EH (cell line): Measurements from ENCODE around the gene CASQ1.

Experiments
- DNase-seq: peaks from one replicate; pipeline ENCODE4 v3.0.0-alpha.2; 2015; ENCODE audit warnings: low read depth

CASQ1 gene

DNA sequence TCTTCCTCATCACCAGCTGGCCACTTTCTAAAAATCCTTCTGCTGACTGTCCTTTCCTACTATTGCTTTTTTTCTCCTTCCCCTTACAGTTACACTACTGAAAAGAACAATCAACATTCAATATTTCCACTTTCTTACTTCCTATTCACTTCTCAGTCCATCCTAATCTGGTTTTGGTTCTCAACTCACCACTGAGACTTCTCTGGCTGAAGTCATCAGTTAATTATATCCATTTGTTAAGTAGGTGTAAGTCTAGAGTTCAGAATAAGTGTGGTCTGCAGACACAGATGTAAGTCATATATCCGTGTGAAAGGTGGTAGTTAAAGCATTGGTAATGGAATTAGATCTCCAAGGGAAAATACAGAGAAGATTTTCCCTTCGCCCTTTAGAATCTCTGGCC, 36.2 kb downstream of the CASQ1 start:
- no peak for DNase-seq

DNA sequence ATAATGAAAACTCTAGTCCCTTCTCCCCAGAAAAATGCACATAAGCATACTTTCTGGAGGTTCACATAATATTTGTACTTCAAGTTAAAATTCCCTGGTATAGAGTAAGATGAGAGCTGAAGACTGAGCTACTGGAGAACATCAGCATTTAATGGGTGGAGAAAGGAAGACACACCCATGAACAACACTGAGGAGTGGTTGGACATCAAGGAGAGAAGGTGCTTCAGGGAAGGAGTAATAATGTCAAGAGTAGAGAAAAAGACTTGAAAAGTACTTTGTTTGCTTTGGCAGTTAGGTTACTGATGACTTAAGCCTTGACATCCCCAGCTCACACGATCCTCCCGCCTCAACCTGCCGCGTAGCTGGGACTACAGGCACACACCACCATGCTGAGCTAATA, 36.7 kb downstream of the CASQ1 start:
- DNase-seq, result no peak

DNA sequence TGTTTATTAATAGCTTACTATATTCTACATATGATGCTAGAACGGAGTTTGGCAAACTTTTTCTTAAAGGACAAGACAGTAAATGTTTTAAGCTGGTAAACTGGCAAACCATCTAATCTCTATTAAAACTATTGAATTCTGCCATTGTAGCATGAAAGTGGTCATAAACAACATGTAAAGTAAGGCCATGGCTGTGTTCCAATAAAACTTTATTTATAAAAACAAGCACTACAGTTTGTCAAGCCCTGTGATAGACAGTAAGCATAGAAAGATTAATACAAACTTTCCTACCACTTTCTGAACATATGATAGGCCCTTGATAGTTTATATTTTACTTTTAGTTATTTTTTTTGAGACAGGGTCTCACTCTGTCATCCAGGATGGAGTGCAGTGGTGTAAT, 37.2 kb downstream of the CASQ1 start:
- no peak for DNase-seq

DNA sequence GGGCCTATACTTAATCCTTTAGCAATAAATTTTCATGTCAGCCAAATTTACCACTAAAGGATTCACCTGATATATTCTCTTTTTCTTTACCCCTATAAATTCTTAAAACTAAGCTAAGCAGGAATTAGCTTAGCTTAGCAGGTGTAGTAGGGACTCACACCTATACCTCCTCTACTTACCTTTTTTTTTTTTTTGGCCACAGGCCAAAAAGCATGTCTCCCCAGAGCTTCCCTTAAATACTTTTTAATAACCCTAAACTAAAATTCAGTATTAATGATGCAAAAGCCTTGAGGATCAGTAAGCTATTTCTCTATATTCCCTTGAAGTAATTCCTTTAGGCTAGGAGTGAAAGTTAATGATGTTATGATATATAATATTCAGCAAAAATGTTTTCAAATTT, 38.1 kb downstream of the CASQ1 start:
- no peak for DNase-seq

DNA sequence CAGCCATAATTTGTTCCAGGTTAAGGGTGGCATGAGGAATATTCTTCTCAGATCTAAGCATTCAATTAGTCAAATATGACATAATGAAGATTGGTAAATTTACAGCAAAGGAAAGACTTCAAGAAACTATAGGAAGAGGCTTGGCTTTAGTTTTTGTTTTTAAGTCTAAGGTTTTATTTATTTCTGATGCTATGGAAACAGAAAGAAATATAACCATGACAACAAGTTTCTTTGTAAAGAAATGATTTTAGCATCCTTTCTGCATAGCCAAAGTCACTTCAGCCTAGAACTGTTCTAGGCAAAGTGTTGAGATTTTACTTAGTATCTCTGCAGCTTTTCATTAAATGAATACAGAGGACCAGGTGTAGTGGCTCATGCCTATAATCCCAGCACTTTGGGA, 42.5 kb downstream of the CASQ1 start:
- no peak for DNase-seq

DNA sequence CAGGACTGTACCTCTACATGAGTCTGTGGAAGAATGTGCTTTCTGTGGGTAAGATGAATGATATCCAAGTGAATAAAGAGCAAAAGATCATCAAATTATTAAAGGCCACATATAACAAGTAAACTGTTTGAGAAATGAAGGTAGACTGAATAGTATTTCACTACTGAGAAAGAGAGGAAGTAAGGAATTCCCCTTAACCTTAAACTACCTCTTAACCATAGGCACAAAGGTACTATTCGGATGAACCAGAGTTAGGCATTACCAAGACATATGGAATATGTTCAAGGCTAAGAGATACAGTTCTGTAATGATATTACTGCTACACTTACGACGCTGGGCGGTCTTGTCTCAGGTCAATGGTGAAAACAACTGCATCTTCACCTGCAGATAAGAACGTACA, 46.4 kb downstream of the CASQ1 start:
- DNase-seq, result no peak

DNA sequence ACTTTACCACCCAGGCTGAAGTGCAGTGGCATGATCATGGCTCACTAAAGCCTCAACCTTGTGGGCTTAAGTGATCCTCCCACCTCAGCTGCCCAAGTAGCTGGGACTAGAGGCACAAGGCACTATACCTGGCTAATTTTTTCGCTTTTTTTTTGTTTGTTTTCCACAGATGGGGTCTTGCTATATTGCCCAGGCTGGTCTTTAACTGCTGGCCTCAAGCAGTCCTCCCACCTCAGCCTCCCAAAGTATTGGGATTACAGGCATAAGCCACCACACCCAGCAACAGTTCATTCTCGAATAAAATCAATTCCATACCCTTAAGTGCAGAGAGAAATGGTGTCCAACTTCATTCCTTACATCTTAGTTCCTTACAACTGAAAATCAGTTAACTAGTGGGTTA, 47.2 kb downstream of the CASQ1 start:
- DNase-seq, result no peak

DNA sequence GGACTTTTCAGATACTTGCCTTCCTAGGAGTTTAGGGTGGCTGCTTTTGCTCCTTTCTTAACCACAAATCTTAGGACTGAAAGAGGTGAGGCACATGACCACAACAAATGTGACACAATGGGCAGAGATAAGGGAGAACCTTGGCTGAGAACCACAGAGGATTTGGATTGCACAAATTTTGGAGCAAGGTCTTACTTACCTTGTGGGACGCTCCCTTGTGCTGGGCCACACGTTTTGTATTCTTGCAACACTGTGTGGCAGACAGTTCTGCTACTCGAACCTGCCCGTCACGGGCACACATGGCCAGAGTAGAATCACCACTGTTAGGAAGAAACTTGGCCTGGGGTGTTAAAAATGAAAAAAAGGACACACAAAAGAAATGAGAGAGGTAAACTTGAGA, 48.0 kb downstream of the CASQ1 start:
- DNase-seq, result no peak

DNA sequence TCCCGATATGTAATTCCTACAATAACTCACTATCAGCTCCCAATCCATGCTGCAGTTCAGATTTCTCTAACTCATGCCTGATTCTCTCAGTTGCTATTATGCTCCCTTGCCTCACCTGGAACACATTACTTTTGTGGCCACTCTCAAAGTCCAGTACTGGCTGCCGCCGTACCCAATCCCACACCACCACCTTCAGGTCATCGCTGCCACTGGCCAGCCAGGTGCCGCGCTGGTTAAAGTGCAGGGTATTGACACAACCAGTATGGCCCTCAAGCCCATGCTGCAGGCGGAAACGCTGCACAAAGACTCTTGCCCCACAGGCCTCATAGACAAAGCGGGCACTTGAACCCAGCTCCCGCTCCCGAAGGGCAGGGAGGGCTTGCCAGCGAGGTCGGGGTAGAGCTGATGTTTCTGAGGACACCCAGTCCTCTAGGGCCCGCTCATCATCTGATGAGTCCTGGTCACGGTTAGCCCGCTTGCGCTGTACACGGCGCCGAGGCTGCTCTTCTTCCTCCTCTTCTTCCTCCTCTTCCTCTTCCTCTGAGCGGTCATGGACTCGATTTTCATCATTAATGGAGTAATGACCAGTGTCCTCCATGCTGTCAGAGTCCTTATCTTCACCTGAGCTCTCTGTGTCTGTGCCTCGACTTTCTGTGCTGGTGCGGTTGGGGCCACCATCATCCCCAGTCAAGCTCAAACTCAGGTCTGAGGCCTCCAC, 49.4 kb downstream of the CASQ1 start:
- DNase-seq, result no peak

DNA sequence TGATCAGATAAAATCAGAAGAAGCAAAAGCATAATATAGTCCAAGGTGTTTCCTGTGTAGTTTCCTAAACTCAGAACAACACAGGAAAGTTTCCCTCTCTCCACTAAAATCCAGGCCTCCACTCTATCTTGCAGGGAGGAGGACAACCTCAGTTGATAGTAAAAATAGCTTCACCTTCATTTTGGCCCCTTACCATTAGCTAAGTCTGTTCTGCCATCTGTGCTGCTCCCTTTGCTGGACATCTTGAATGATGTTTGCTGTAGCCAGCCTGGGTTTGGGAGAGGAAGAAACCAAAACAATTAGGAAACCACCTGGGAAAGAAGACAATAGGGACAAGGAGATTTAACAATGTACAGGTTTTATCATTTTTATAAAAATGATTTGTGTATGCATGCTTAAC, 53.4 kb downstream of the CASQ1 start:
- no peak for DNase-seq

DNA sequence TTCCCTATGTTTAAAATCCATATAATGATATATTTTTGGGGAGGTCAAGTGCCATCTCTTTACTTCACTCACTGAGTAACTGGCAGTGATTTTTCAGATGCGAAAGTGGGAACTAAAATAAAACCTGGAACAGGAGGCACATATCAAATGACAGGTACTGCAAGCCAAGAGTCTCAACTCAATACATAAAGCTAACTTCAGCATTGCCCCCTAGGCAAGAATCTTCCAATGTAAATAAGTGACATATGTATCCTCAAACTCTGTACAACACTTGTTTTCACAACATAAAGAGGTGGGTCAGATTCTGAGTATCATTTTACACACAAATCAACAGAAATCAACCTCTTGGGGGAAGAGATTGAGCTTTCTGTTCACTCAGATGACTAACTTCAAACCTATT, 53.8 kb downstream of the CASQ1 start:
- DNase-seq, result no peak

DNA sequence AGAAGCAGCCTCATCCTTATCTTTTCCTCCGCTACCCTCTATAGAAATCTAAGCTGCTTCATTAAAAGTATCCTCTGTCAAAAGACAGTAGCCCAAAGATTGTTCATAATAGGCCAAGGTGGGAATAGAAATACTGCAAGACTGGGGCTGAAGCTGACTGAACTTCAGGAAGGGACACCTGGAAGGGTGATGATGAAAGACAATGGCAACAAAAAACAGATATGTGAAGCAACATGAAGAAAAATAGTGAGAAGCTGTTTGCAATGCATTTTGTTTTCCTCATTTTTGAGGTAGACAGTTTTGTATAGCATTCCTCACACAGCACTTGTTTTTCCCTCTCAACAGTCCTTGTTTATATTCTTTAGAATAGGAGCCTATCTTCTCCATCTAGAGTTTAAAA, 55.1 kb downstream of the CASQ1 start:
- DNase-seq, result no peak

DNA sequence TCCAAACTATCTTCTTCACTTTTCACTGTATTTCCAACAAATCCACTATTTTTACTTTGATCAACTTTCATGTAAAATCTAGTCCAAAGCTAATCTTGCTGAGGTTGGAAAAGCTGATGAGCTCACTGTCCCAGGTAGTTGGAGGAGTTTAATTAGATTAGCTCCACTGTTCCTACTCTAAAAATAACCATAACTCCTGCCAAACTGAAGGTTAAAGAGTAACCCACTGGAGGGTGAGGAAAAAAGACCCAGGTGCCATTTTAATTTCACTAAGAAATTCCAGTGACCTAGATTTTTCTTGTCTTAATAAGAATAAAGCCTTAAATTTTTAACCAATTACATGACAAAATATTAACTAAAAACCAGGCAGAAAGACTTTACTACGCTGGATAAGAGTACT, 56.7 kb downstream of the CASQ1 start:
- no peak for DNase-seq

DNA sequence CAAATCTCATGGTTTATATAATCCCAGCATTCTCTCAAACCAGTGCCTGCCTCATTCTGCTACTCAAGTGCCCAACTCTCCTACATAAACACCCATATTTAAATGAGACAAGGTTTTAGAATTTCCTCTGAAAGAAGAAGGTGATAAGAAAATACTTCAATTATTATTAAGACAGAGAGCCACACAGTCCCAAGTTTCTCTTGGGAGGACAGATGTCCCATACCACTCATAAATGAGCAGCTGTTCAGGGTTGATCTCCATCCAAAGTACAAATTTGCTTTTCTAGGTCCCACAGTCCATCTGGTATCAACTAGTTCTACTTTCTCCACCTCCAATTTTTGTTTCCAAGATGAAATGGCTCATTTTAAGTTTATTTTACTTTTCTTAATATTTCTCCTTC, 60.6 kb downstream of the CASQ1 start:
- no peak for DNase-seq
